Neural cell (in vitro differentiated cells): ENCODE data around the gene TJP1. TPM values are rescaled to one million over a fixed set of nuclear protein-coding genes. Genes with fewer than 3 reads are reported as not detected.

Source experiments
- H2AFZ ChIP-seq: fragments of 200-600, 300-800 bp; sonication (generic), shearing (Covaris generic); 2 replicates; pipeline ENCODE4 v1.6.0; 2014; ENCODE audit warnings: low read depth, mild to moderate bottlenecking, antibody characterized with exemption, low read length, moderate library complexity
- H3F3A ChIP-seq: fragments of 200-600 bp; shearing (Covaris generic); 2 replicates; pipeline ENCODE4 v1.6.1; 2016; ENCODE audit warnings: mild to moderate bottlenecking, moderate library complexity, mixed read lengths, antibody characterized with exemption, low read length; ENCODE audit not compliant: insufficient read depth, poor library complexity, severe bottlenecking
- H3K27ac ChIP-seq: fragments of 200-600, 300-800 bp; sonication (generic), shearing (Covaris generic); 2 replicates; pipeline ENCODE4 v1.5.1; 2014; ENCODE audit warnings: mild to moderate bottlenecking, low read length, moderate library complexity
- H3K27me3 ChIP-seq: fragments of 300-800, 200-600 bp; sonication (generic), shearing (Covaris generic); 2 replicates; pipeline ENCODE4 v1.6.0; 2014; ENCODE audit warnings: mild to moderate bottlenecking, low read depth, low read length, moderate library complexity; ENCODE audit not compliant: insufficient read depth
- H3K36me3 ChIP-seq: fragments of 300-800, 200-600 bp; sonication (generic), shearing (Covaris generic); 2 replicates; pipeline ENCODE4 v1.5.1; 2014; ENCODE audit warnings: mild to moderate bottlenecking, antibody characterized with exemption, low read length, moderate library complexity; ENCODE audit not compliant: insufficient read depth
- H3K4me2 ChIP-seq: fragments of 300-800, 200-600 bp; sonication (generic), shearing (Covaris generic); 2 replicates; pipeline ENCODE4 v1.6.0; 2014; ENCODE audit warnings: mild to moderate bottlenecking, low read length
- H3K4me3 ChIP-seq: fragments of 300-800, 200-600 bp; sonication (generic), shearing (Covaris generic); 2 replicates; pipeline ENCODE4 v1.5.1; 2014; ENCODE audit warnings: mild to moderate bottlenecking, low read length, moderate library complexity
- H3K79me2 ChIP-seq: fragments of 200-600 bp; shearing (Covaris generic); replicated peaks from 2 replicates; pipeline ENCODE4 v1.6.0; 2014; ENCODE audit warnings: mild to moderate bottlenecking, low read length, moderate library complexity; ENCODE audit not compliant: insufficient read depth
- H3K9ac ChIP-seq: fragments of 300-800, 200-600 bp; sonication (generic), shearing (Covaris generic); 2 replicates; pipeline ENCODE4 v1.6.1; 2016; ENCODE audit warnings: mild to moderate bottlenecking, low read length, mixed read lengths
- H3K9me2 ChIP-seq: fragments of 200-600 bp; shearing (Covaris generic); 2 replicates; pipeline ENCODE4 v1.6.1; 2016; ENCODE audit warnings: mild to moderate bottlenecking, low read length, mixed read lengths; ENCODE audit not compliant: insufficient read depth
- H3K9me3 ChIP-seq: fragments of 200-600, 300-800 bp; sonication (generic), shearing (Covaris generic); 2 replicates; pipeline ENCODE4 v1.6.1; 2016; ENCODE audit warnings: mild to moderate bottlenecking, mixed run types, low read length, moderate library complexity, mixed read lengths
- H4K20me1 ChIP-seq: fragments of 200-600 bp; shearing (Covaris generic); 2 replicates; pipeline ENCODE4 v1.6.1; 2016; ENCODE audit warnings: mild to moderate bottlenecking, mixed run types; ENCODE audit not compliant: insufficient read depth
- CTCF ChIP-seq: fragments of 450-650 bp; IDR thresholded peaks from 2 replicates; pipeline ENCODE4 v1.5.1; 2014; ENCODE audit warnings: antibody characterized with exemption, mild to moderate bottlenecking, moderate library complexity; ENCODE audit not compliant: poor library complexity, severe bottlenecking
- EP300 ChIP-seq: fragments of 450-650 bp; conservative IDR thresholded peaks from 2 replicates; pipeline ENCODE4 v1.6.1; 2014; ENCODE audit warnings: antibody characterized with exemption, mild to moderate bottlenecking, moderate library complexity; ENCODE audit not compliant: poor library complexity, severe bottlenecking
- EZH2 ChIP-seq: fragments of 200-600, 300-800 bp; shearing (Covaris generic), sonication (generic); IDR thresholded peaks from 2 replicates; pipeline ENCODE4 v1.6.1; 2014; ENCODE audit warnings: antibody characterized with exemption, low read length, borderline replicate concordance, mild to moderate bottlenecking; ENCODE audit not compliant: insufficient read depth, poor library complexity, severe bottlenecking
- MXI1 ChIP-seq: fragments of 450-650 bp; conservative IDR thresholded peaks from 2 replicates; pipeline ENCODE4 v1.6.1; 2014; ENCODE audit warnings: antibody characterized with exemption, mild to moderate bottlenecking; ENCODE audit not compliant: poor library complexity, severe bottlenecking
- POLR2AphosphoS5 ChIP-seq: IDR thresholded peaks from 2 replicates; pipeline ENCODE4 v1.6.1; 2012
- RAD21 ChIP-seq: fragments of 450-650 bp; conservative IDR thresholded peaks from 2 replicates; pipeline ENCODE4 v1.6.1; 2014; ENCODE audit warnings: antibody characterized with exemption, mild to moderate bottlenecking, moderate library complexity
- SMC3 ChIP-seq: fragments of 450-650 bp; conservative IDR thresholded peaks from 2 replicates; pipeline ENCODE4 v1.6.1; 2014; ENCODE audit warnings: antibody characterized with exemption, mild to moderate bottlenecking, moderate library complexity; ENCODE audit not compliant: poor library complexity
- TAF1 ChIP-seq: IDR thresholded peaks from 2 replicates; pipeline ENCODE4 v1.6.1; 2012; ENCODE audit warnings: low read depth
- polyA plus RNA-seq: library from polyadenylated mRNA; depleted of rRNA; stranded (reverse); fragments of >200 nt; gene quantifications from 2 replicates; pipeline ENCODE4 v1.2.3, GENCODE V29; 2014
- TF ChIP-seq, protein P1 (sequence below): IDR thresholded peaks from 2 replicates; pipeline ENCODE4 v1.6.1; 2012; ENCODE audit warnings: borderline replicate concordance

TJP1 gene
- polyA plus RNA-seq, 1 donor from 2014 or later = 6.2 TPM

- Histone ChIP-seq H3K9me2 (no peaks in the 10 kb centered on the region), H3K9ac (no peak overlapping the region), H3K27me3 (no peaks in the 10 kb centered on the region), H3K4me3 (no peak overlapping the region), H4K20me1 (no peaks in the 10 kb centered on the region), H3K27ac (no peak overlapping the region), H3K4me2 (no peak overlapping the region), H3F3A (no peaks in the 10 kb centered on the region), H3K36me3 (no peaks in the 10 kb centered on the region), H3K79me2 (no peaks in the 10 kb centered on the region), H2AFZ (no peak overlapping the region), H3K9me3 (no peaks in the 10 kb centered on the region)
- TF ChIP-seq, protein P1, sequence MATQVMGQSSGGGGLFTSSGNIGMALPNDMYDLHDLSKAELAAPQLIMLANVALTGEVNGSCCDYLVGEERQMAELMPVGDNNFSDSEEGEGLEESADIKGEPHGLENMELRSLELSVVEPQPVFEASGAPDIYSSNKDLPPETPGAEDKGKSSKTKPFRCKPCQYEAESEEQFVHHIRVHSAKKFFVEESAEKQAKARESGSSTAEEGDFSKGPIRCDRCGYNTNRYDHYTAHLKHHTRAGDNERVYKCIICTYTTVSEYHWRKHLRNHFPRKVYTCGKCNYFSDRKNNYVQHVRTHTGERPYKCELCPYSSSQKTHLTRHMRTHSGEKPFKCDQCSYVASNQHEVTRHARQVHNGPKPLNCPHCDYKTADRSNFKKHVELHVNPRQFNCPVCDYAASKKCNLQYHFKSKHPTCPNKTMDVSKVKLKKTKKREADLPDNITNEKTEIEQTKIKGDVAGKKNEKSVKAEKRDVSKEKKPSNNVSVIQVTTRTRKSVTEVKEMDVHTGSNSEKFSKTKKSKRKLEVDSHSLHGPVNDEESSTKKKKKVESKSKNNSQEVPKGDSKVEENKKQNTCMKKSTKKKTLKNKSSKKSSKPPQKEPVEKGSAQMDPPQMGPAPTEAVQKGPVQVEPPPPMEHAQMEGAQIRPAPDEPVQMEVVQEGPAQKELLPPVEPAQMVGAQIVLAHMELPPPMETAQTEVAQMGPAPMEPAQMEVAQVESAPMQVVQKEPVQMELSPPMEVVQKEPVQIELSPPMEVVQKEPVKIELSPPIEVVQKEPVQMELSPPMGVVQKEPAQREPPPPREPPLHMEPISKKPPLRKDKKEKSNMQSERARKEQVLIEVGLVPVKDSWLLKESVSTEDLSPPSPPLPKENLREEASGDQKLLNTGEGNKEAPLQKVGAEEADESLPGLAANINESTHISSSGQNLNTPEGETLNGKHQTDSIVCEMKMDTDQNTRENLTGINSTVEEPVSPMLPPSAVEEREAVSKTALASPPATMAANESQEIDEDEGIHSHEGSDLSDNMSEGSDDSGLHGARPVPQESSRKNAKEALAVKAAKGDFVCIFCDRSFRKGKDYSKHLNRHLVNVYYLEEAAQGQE = no peak
- TF ChIP-seq EP300 (no peak), CTCF (no peak), TAF1 (no peak), POLR2AphosphoS5 (no peak), SMC3 (no peak), MXI1 (no peak)
These were observed 110.0 kb downstream of the TJP1 start for GRCh38 chr15:29712149-29712885.

DNA sequence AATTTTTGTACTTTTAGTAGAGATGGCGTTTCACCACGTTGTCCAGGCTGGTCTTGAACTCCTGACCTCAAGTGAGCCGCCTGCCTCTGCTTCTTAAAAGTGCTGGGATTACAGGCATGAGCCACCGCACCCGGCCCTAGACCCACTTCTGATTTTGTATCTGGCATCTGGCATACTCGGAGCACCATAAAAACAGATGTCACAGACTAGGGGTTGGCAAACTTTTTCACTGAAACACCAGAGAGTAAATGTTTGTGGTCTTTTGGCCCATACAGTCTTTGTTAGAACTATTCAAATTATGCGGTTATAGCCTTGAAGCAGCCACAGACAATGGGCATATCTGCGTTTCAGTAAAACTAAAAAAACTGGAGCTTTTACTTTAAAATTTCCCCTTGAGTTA is 110.7 kb downstream of the TJP1 start:
- Histone ChIP-seq H3K9me3 (no peaks in the 10 kb centered on the region), H3K4me3 (no peak overlapping the region), H3K4me2 (no peak overlapping the region), H3K9me2 (no peaks in the 10 kb centered on the region), H3K79me2 (no peaks in the 10 kb centered on the region), H3K27ac (no peak overlapping the region), H3F3A (no peaks in the 10 kb centered on the region), H3K27me3 (no peaks in the 10 kb centered on the region), H3K9ac (no peak overlapping the region), H3K36me3 (no peaks in the 10 kb centered on the region), H4K20me1 (no peaks in the 10 kb centered on the region), H2AFZ (no peak overlapping the region)
- TF ChIP-seq CTCF = no peak
- no peak for TF ChIP-seq MXI1
- TF ChIP-seq SMC3 = no peak
- no peak for TF ChIP-seq POLR2AphosphoS5
- TF ChIP-seq, protein P1 = no peak
- TF ChIP-seq RAD21 = no peak
- TF ChIP-seq EP300 = no peak
- TF ChIP-seq TAF1 = no peak
- TF ChIP-seq EZH2 = no peak
